GM12878 (cell line): Measurements from ENCODE around the gene YDJC. TPM values are rescaled to one million over a fixed set of nuclear protein-coding genes. Genes with fewer than 3 reads are reported as not detected.

Source experiments
- ATAC-seq: fragments of 200-7000 bp; cut with Tn5 transposase; 3 replicates; pipeline ENCODE4 v1.9.1; 2020; ENCODE audit warnings: mild to moderate bottlenecking, moderate library complexity
- BruUV-seq: library from RNA; stranded (reverse); fragments of 400-500 nt; replicated peaks from 2 replicates; lab custom pipeline; 2021; lab: Mats Ljungman, UMichigan
- CTCF ChIA-PET: fragments of 300-600 bp; sonication (Branson Sonifier 250); formaldehyde crosslinking; extraction: SDS; loops from one replicate; lab custom pipeline; 2021; ENCODE audit warnings: inconsistent platforms; lab: Yijun Ruan, JAX
- POLR2A ChIA-PET: fragments of 350-600 bp; formaldehyde crosslinking; extraction: SDS; loops from one replicate; lab custom pipeline; 2021; ENCODE audit warnings: inconsistent platforms; lab: Charles Lee
- RAD21 ChIA-PET: fragments of 300-600 bp; sonication (Branson Sonifier 250); formaldehyde crosslinking; loops from one replicate; lab custom pipeline; 2023; ENCODE audit warnings: antibody characterized with exemption; ENCODE audit not compliant: unreplicated experiment; lab: Charles Lee
- SMC1A ChIA-PET: fragments of 300-600 bp; sonication (Branson Sonifier 250); formaldehyde crosslinking; loops from one replicate; lab custom pipeline; 2023; ENCODE audit not compliant: unreplicated experiment, uncharacterized antibody; lab: Charles Lee
- DNase-seq: peaks from one replicate; pipeline ENCODE4 v3.0.0-alpha.2; 2011; ENCODE audit warnings: low read depth, low spot score
- FAIRE-seq: peaks from 3 replicates; lab custom pipeline; 2011; peaks lifted over from hg19 to GRCh38; lab: Jason Lieb, UNC
- H2AFZ ChIP-seq: 2 replicates; pipeline ENCODE4 v1.6.0; 2011; ENCODE audit warnings: low read depth, low read length, control low read depth; ENCODE audit not compliant: control insufficient read depth
- H3K27ac ChIP-seq: 2 replicates; pipeline ENCODE4 v1.5.1; 2011; ENCODE audit warnings: control low read depth; ENCODE audit not compliant: control insufficient read depth, insufficient read depth
- H3K27me3 ChIP-seq, 2 experiments: replicated peaks in 1 of 2; 2 replicates each; pipeline versions ENCODE4 v1.6.0 to v1.6.1; 2011; ENCODE audit warnings: low read length in 1 of 2; ENCODE audit not compliant: control insufficient read depth in 2 of 2, insufficient read depth in 2 of 2
- H3K36me3 ChIP-seq, 2 experiments: 2 replicates each; pipeline ENCODE4 v1.5.1; 2011; ENCODE audit warnings: low read length in 1 of 2; ENCODE audit not compliant: control insufficient read depth in 2 of 2, insufficient read depth in 2 of 2
- H3K4me1 ChIP-seq: 2 replicates; pipeline ENCODE4 v1.6.1; 2011; ENCODE audit warnings: mild to moderate bottlenecking, low read length, moderate library complexity, mixed read lengths; ENCODE audit not compliant: control insufficient read depth, insufficient read depth
- H3K4me2 ChIP-seq: 2 replicates; pipeline ENCODE4 v1.6.0; 2011; ENCODE audit warnings: control low read depth; ENCODE audit not compliant: control insufficient read depth, insufficient read depth
- H3K4me3 ChIP-seq: fragments of 200-600 bp; sonication (generic); 2 replicates; pipeline ENCODE4 v1.5.1; 2016
- H3K79me2 ChIP-seq: 2 replicates; pipeline ENCODE4 v1.6.0; 2011; ENCODE audit warnings: low read length; ENCODE audit not compliant: control insufficient read depth, insufficient read depth
- H3K9ac ChIP-seq: 2 replicates; pipeline ENCODE4 v1.8.0; 2011; ENCODE audit warnings: low read length, control low read depth, mixed read lengths; ENCODE audit not compliant: control insufficient read depth, insufficient read depth
- H3K9me3 ChIP-seq: replicated peaks from 3 replicates; pipeline ENCODE4 v1.5.1; 2011; ENCODE audit warnings: mild to moderate bottlenecking, low read length; ENCODE audit not compliant: control insufficient read depth, insufficient read depth
- H4K20me1 ChIP-seq: 2 replicates; pipeline ENCODE4 v1.6.0; 2011; ENCODE audit not compliant: control insufficient read depth, insufficient read depth
- CREM ChIP-seq: IDR thresholded peaks from 2 replicates; pipeline ENCODE4 v1.6.1; 2014; ENCODE audit warnings: antibody characterized with exemption, low read depth
- DPF2 ChIP-seq: fragments of 450-650 bp; IDR thresholded peaks from 2 replicates; pipeline ENCODE4 v1.6.1; 2017; ENCODE audit warnings: mild to moderate bottlenecking
- E4F1 ChIP-seq: fragments of 450-650 bp; IDR thresholded peaks from 2 replicates; pipeline ENCODE4 v1.6.1; 2018; ENCODE audit warnings: borderline replicate concordance, mild to moderate bottlenecking; ENCODE audit not compliant: partially characterized antibody
- EP300 ChIP-seq, 2 experiments: fragments of 150-350 bp in 1 of 2; IDR thresholded peaks; 2 replicates each; pipeline ENCODE4 v1.6.1; 2011 to 2012; ENCODE audit warnings: low read depth in 2 of 2, low read length in 2 of 2, borderline replicate concordance in 1 of 2, improper control_type of control experiment in 1 of 2, inconsistent platforms in 1 of 2; ENCODE audit not compliant: control insufficient read depth in 1 of 2
- ESRRA ChIP-seq: IDR thresholded peaks from 2 replicates; pipeline ENCODE4 v1.6.1; 2012; ENCODE audit warnings: mild to moderate bottlenecking, low read length, improper control_type of control experiment
- IRF5 ChIP-seq: fragments of 450-650 bp; IDR thresholded peaks from 2 replicates; pipeline ENCODE4 v1.6.1; 2017; ENCODE audit warnings: borderline replicate concordance
- JUND ChIP-seq: IDR thresholded peaks from 2 replicates; pipeline ENCODE4 v1.6.1; 2012; ENCODE audit warnings: low read depth, mild to moderate bottlenecking, low read length, improper control_type of control experiment, moderate library complexity
- NFXL1 ChIP-seq: fragments of 450-650 bp; IDR thresholded peaks from 2 replicates; pipeline ENCODE4 v1.6.1; 2017; ENCODE audit warnings: antibody characterized with exemption, mild to moderate bottlenecking, borderline replicate concordance
- PBX3 ChIP-seq: IDR thresholded peaks from 2 replicates; pipeline ENCODE4 v1.6.1; 2011; ENCODE audit warnings: mild to moderate bottlenecking, low read depth, low read length, moderate library complexity; ENCODE audit not compliant: insufficient replicate concordance
- POLR2A ChIP-seq: IDR thresholded peaks from 2 replicates; pipeline ENCODE4 v1.6.1; 2011; ENCODE audit warnings: low read depth, mild to moderate bottlenecking, low read length
- SIN3A ChIP-seq: IDR thresholded peaks from 2 replicates; pipeline ENCODE4 v1.6.1; 2012; ENCODE audit warnings: low read depth, low read length, improper control_type of control experiment
- SMC3 ChIP-seq: IDR thresholded peaks from 2 replicates; pipeline ENCODE4 v1.6.1; 2011; ENCODE audit warnings: low read length, improper control_type of control experiment, borderline replicate concordance
- SUZ12 ChIP-seq: fragments of 200-600 bp; sonication (generic); IDR thresholded peaks from one replicate; pipeline ENCODE4 v1.6.1; 2018; ENCODE audit warnings: antibody characterized with exemption, mild to moderate bottlenecking; ENCODE audit not compliant: unreplicated experiment
- WGBS: methylation state at CpG from one replicate; pipeline ENCODE4 v1.1.6; 2016; ENCODE audit warnings: low lambda C conversion rate; ENCODE audit not compliant: insufficient replicate concordance, insufficient coverage; ENCODE audit errors: missing lambda C conversion rate; 5-methylcytosine and 5-hydroxymethylcytosine counted together
- in situ Hi-C: fragments of 300-500 bp; cut with MboI; formaldehyde crosslinking; loops from 9 replicates; pipeline ENCODE4 v1.14.3; 2018; ENCODE audit warnings: mixed read lengths
- intact Hi-C: fragments of 100-400 bp; cut with micrococcal nuclease; formaldehyde crosslinking; loops from one replicate; pipeline ENCODE4 v1.14.2; 2022; ENCODE audit not compliant: unreplicated experiment
- polyA plus RNA-seq, 11 experiments: library from polyadenylated mRNA; depleted of rRNA in 4 of 11; unstranded in 6 of 11; stranded (reverse) in 5 of 11; fragments of >200 nt; fragmentation: Nextera tagmentation in 4 of 11; fragmentation: Illumina TruSeq in 1 of 11; extraction: Ambion mirVana in 4 of 11; extraction: Trizol in 1 of 11; gene quantifications; 1 replicate in 1 of 11; 2 replicates in 10 of 11; pipeline versions ENCODE4 v1.2.1 to v1.2.3, GENCODE V29; 2011 to 2016; ENCODE audit warnings: inconsistent platforms in 2 of 11, missing spikeins in 2 of 11, low read depth in 1 of 11
- total RNA-seq, 4 experiments: library from RNA; depleted of rRNA in 3 of 4; stranded (reverse); fragments of >200 nt in 3 of 4; fragmentation: Illumina TruSeq in 1 of 4; extraction: Trizol in 1 of 4; gene quantifications; 2 replicates each; pipeline versions ENCODE4 v1.2.1 to v1.2.3, GENCODE V29; 2013 to 2021
- TF ChIP-seq, protein P1 (sequence below): IDR thresholded peaks from 2 replicates; pipeline ENCODE4 v1.6.1; 2012; ENCODE audit warnings: low read depth, low read length, improper control_type of control experiment
- TF ChIP-seq, protein P2 (sequence below): fragments of 450-650 bp; IDR thresholded peaks from 2 replicates; pipeline ENCODE4 v1.6.1; 2017; ENCODE audit warnings: mild to moderate bottlenecking, moderate library complexity

The YDJC gene
- total and polyA plus RNA-seq, 10 of the 15 experiments (the other 5 are each of a cell fraction or from before 2014, with no cell fraction given), result 1.00 to 77.6 (median 38.4) TPM

GRCh38 chr22:21615731-21616130 lies 14.1 kb downstream of the YDJC start:
- intact Hi-C loops, result loop anchor here (5.0 kb wide), 1 partner anchor 48 kb away; the partner anchor contains the start of gene UBE2L3
- WGBS, result 64% methylated on average over 4 of the region's 4 CpGs
- no peaks in the 10 kb centered on the region for H3K27me3 ChIP-seq
- peaks cover 3% of the 10 kb centered on the region; the same call in 1 of the 2 replicates for H4K20me1 ChIP-seq
- H3K27ac ChIP-seq, result no peak overlapping the region
- ChIA-PET POLR2A (interaction anchor here (0.5 to 1.1 kb wide), 3 partner anchors 29 to 45 kb away, joined by 3 read pairs; no protein-coding TSS in a partner anchor), CTCF (interaction anchor here (1.4 to 2.5 kb wide), 3 partner anchors 11 to 26 kb away, joined by 4 to 14 read pairs (median 7); partner anchors contain the start of gene SDF2L1), SMC1A (interaction anchor here (1.4 to 2.1 kb wide), 3 partner anchors 11 to 31 kb away, joined by 3 to 12 read pairs (median 6); no protein-coding TSS in a partner anchor), RAD21 (no interaction called here)
- ATAC-seq, result no peak
- no peak overlapping the region for H2AFZ ChIP-seq
- no peak overlapping the region for H3K4me3 ChIP-seq
- no peak for DNase-seq
- no TSS peak for BruUV-seq
- H3K9ac ChIP-seq, result no peak overlapping the region
- peaks cover 20 to 27% of the 10 kb centered on the region in 2 experiments for H3K36me3 ChIP-seq
- TF ChIP-seq PBX3 (no peak), E4F1 (no peak), EP300 (IDR thresholded peaks at IDR 0.05; ENCODE audit: borderline replicate concordance in 1 of 2, control insufficient read depth in 1 of 2, low read depth in 2 of 2, low read length in 2 of 2) (no peak), POLR2A (no peak), CREM (no peak), SMC3 (no peak), DPF2 (no peak), SIN3A (no peak), IRF5 (no peak), SUZ12 (no peak), ESRRA (no peak), JUND (no peak), NFXL1 (no peak)
- TF ChIP-seq, protein P1, sequence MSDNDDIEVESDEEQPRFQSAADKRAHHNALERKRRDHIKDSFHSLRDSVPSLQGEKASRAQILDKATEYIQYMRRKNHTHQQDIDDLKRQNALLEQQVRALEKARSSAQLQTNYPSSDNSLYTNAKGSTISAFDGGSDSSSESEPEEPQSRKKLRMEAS, result no peak
- TF ChIP-seq, protein P2, sequence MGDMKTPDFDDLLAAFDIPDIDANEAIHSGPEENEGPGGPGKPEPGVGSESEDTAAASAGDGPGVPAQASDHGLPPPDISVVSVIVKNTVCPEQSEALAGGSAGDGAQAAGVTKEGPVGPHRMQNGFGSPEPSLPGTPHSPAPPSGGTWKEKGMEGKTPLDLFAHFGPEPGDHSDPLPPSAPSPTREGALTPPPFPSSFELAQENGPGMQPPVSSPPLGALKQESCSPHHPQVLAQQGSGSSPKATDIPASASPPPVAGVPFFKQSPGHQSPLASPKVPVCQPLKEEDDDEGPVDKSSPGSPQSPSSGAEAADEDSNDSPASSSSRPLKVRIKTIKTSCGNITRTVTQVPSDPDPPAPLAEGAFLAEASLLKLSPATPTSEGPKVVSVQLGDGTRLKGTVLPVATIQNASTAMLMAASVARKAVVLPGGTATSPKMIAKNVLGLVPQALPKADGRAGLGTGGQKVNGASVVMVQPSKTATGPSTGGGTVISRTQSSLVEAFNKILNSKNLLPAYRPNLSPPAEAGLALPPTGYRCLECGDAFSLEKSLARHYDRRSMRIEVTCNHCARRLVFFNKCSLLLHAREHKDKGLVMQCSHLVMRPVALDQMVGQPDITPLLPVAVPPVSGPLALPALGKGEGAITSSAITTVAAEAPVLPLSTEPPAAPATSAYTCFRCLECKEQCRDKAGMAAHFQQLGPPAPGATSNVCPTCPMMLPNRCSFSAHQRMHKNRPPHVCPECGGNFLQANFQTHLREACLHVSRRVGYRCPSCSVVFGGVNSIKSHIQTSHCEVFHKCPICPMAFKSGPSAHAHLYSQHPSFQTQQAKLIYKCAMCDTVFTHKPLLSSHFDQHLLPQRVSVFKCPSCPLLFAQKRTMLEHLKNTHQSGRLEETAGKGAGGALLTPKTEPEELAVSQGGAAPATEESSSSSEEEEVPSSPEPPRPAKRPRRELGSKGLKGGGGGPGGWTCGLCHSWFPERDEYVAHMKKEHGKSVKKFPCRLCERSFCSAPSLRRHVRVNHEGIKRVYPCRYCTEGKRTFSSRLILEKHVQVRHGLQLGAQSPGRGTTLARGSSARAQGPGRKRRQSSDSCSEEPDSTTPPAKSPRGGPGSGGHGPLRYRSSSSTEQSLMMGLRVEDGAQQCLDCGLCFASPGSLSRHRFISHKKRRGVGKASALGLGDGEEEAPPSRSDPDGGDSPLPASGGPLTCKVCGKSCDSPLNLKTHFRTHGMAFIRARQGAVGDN, result no peak
- H3K4me1 ChIP-seq, result no peaks in the 10 kb centered on the region
- no peaks in the 10 kb centered on the region for H3K9me3 ChIP-seq
- in situ Hi-C loops, result loop anchor here (10.0 kb wide), 1 partner anchor 521 kb away; no protein-coding TSS in a partner anchor
- H3K4me2 ChIP-seq, result no peak overlapping the region
- peaks cover 8% of the 10 kb centered on the region for H3K79me2 ChIP-seq
- no peak for FAIRE-seq
